CD14-positive monocyte (primary cell): ENCODE measurements around the gene MERTK. TPM values are rescaled to one million over a fixed set of nuclear protein-coding genes. Genes with fewer than 3 reads are reported as not detected.

Source experiments
- DNase-seq, 3 donors: peaks; one replicate each; pipeline ENCODE4 v3.0.0-alpha.2; 2011 to 2022
- H2AFZ ChIP-seq: 2 replicates; pipeline ENCODE4 v1.6.0; 2012; ENCODE audit warnings: mild to moderate bottlenecking, low read depth, low read length, inconsistent platforms; ENCODE audit not compliant: insufficient read depth, poor library complexity, severe bottlenecking
- H3K27ac ChIP-seq, 2 donors: 1 replicate in 1 of 2; 2 replicates in 1 of 2; pipeline ENCODE4 v1.5.1; 2012 to 2013; ENCODE audit warnings: low read length in 2 of 2, control low read depth in 1 of 2, inconsistent platforms in 1 of 2, low read depth in 1 of 2, mild to moderate bottlenecking in 1 of 2
- H3K27me3 ChIP-seq, 2 donors: one replicate each; pipeline versions ENCODE4 v1.6.0 to v1.6.1; 2011 to 2013; ENCODE audit warnings: low read length in 2 of 2; ENCODE audit not compliant: control insufficient read depth in 2 of 2, insufficient read depth in 2 of 2
- H3K36me3 ChIP-seq, 2 donors: replicated peaks in 1 of 2; 1 replicate in 1 of 2; 2 replicates in 1 of 2; pipeline versions ENCODE4 v1.5.1 to v1.6.1; 2012 to 2013; ENCODE audit warnings: low read length in 2 of 2, control low read depth in 1 of 2, inconsistent platforms in 1 of 2, mild to moderate bottlenecking in 1 of 2; ENCODE audit not compliant: insufficient read depth in 2 of 2, control insufficient read depth in 1 of 2
- H3K4me1 ChIP-seq, 2 donors: 1 replicate in 1 of 2; 2 replicates in 1 of 2; pipeline versions ENCODE4 v1.5.1 to v1.6.1; 2012 to 2013; ENCODE audit warnings: low read length in 2 of 2, control low read depth in 1 of 2, inconsistent platforms in 1 of 2, mild to moderate bottlenecking in 1 of 2, moderate library complexity in 1 of 2; ENCODE audit not compliant: insufficient read depth in 2 of 2, control insufficient read depth in 1 of 2
- H3K4me2 ChIP-seq: replicated peaks from 2 replicates; pipeline ENCODE3; 2012; ENCODE audit warnings: low read length, moderate library complexity, mild to moderate bottlenecking; ENCODE audit not compliant: poor library complexity, severe bottlenecking; ENCODE audit errors: extremely low read depth
- H3K4me3 ChIP-seq, 3 experiments: fragments of 200-600 bp in 1 of 3; sonication (generic) in 1 of 3; replicated peaks in 1 of 3; 1 replicate in 2 of 3; 2 replicates in 1 of 3; pipeline ENCODE4 v1.5.1; 2011 to 2013; ENCODE audit warnings: low read length in 3 of 3, mild to moderate bottlenecking in 3 of 3, control low read depth in 2 of 3, low read depth in 2 of 3, inconsistent platforms in 1 of 3, moderate library complexity in 1 of 3
- H3K79me2 ChIP-seq: 2 replicates; pipeline ENCODE4 v1.6.0; 2012; ENCODE audit warnings: mild to moderate bottlenecking, control low read depth, inconsistent platforms, low read length, moderate library complexity; ENCODE audit not compliant: insufficient read depth
- H3K9ac ChIP-seq: 2 replicates; pipeline ENCODE4 v1.6.0; 2017; ENCODE audit warnings: low read length, mild to moderate bottlenecking; ENCODE audit not compliant: insufficient read depth, poor library complexity, severe bottlenecking
- H3K9me3 ChIP-seq, 2 donors: replicated peaks in 1 of 2; 1 replicate in 1 of 2; 2 replicates in 1 of 2; pipeline versions ENCODE4 v1.5.1 to v1.6.1; 2012 to 2013; ENCODE audit warnings: low read length in 2 of 2, control low read depth in 1 of 2; ENCODE audit not compliant: control insufficient read depth in 1 of 2, insufficient read depth in 1 of 2
- H4K20me1 ChIP-seq: 2 replicates; pipeline ENCODE4 v1.6.0; 2012; ENCODE audit warnings: mild to moderate bottlenecking, low read length, control low read depth, moderate library complexity; ENCODE audit not compliant: insufficient read depth
- H3K27ac Mint-ChIP-seq, 7 donors: one replicate each; pipeline ENCODE4 v1.8.0; 2020; ENCODE audit warnings: mild to moderate bottlenecking in 7 of 7, mixed read lengths in 7 of 7, moderate library complexity in 6 of 7, inconsistent platforms in 2 of 7
- H3K27me3 Mint-ChIP-seq, 3 donors: one replicate each; pipeline ENCODE4 v1.8.0; 2021 to 2022; ENCODE audit warnings: low read depth in 3 of 3, mild to moderate bottlenecking in 3 of 3, mixed read lengths in 3 of 3, moderate library complexity in 3 of 3, inconsistent platforms in 1 of 3
- H3K36me3 Mint-ChIP-seq, 2 donors: one replicate each; pipeline ENCODE4 v1.8.0; 2020; ENCODE audit warnings: mixed read lengths in 2 of 2, inconsistent platforms in 1 of 2, mild to moderate bottlenecking in 1 of 2
- H3K4me1 Mint-ChIP-seq: one replicate; pipeline ENCODE4 v1.8.0; 2020; ENCODE audit warnings: mild to moderate bottlenecking, mixed read lengths
- H3K4me3 Mint-ChIP-seq, 2 donors: one replicate each; pipeline ENCODE4 v1.8.0; 2020; ENCODE audit warnings: mild to moderate bottlenecking in 2 of 2, mixed read lengths in 2 of 2, moderate library complexity in 1 of 2
- H3K9me3 Mint-ChIP-seq, 7 donors: one replicate each; pipeline ENCODE4 v1.8.0; 2020 to 2022; ENCODE audit warnings: mixed read lengths in 7 of 7, mild to moderate bottlenecking in 6 of 7, moderate library complexity in 6 of 7, inconsistent platforms in 2 of 7
- CTCF ChIP-seq: fragments of 200-600 bp; IDR thresholded peaks from one replicate; pipeline ENCODE4 v1.8.0; 2022; ENCODE audit warnings: antibody characterized with exemption, mild to moderate bottlenecking
- WGBS: methylation state at CpG from one replicate; pipeline ENCODE4 v1.1.5; 2013; ENCODE audit warnings: missing lambda C conversion rate; ENCODE audit not compliant: insufficient coverage; 5-methylcytosine and 5-hydroxymethylcytosine counted together
- intact Hi-C, 2 donors: fragments of 100-400 bp; cut with micrococcal nuclease; formaldehyde crosslinking; loops; one replicate each; pipeline versions ENCODE4 v1.15.0 to v1.15.1; 2023
- polyA plus RNA-seq, 3 donors: library from polyadenylated mRNA; depleted of rRNA in 1 of 3; unstranded in 2 of 3; stranded (reverse) in 1 of 3; fragments of 300-500 nt in 2 of 3; fragments of >200 nt in 1 of 3; fragmentation: Illumina TruSeq in 2 of 3; gene quantifications; 1 replicate in 2 of 3; 2 replicates in 1 of 3; pipeline ENCODE4 v1.2.3, GENCODE V29; 2012 to 2021

The MERTK gene
- polyA plus RNA-seq, 3 donors, result 4.1 to 17.0 (median 4.2) TPM

GRCh38 chr2:111905990-111906735 lies 7.8 kb downstream of the MERTK start:
- 7% methylated on average over 3 of the region's 4 CpGs for WGBS
- Histone ChIP-seq H4K20me1 (peaks cover 20% of the 10 kb centered on the region), H3K4me2 (no peak overlapping the region), H3K9me3 (no peaks in the 10 kb centered on the region), H2AFZ (peak overlapping the region; percentile 9), H3K27me3 (no peaks in the 10 kb centered on the region), H3K27ac (no peak overlapping the region), H3K79me2 (no peaks in the 10 kb centered on the region), H3K9ac (no peak overlapping the region), H3K4me3 (no peak overlapping the region), H3K4me1 (peaks cover 16 to 18% of the 10 kb centered on the region in 2 donors), H3K36me3 (no peaks in the 10 kb centered on the region)
- Mint-ChIP-seq H3K36me3 (peaks cover 0 to 1% of the 10 kb centered on the region in 2 donors), H3K9me3 (peaks cover 0 to 3% (median 0%) of the 10 kb centered on the region in 7 donors), H3K27me3 (peaks cover 0 to 2% (median 2%) of the 10 kb centered on the region in 3 donors), H3K27ac (peak overlapping the region; percentile 6 to 79 (median 25)), H3K4me3 (no peak overlapping the region), H3K4me1 (peaks cover 27% of the 10 kb centered on the region)
- intact Hi-C loops, result no loop called here
- peak in 2 of 3 donors; percentile 58 to 63 for DNase-seq
- no peak for TF ChIP-seq CTCF

GRCh38 chr2:111908578-111908977 lies 10.2 kb downstream of the MERTK start:
- H2AFZ ChIP-seq, result no peak overlapping the region
- H3K4me1 ChIP-seq, result peaks cover 16 to 23% of the 10 kb centered on the region in 2 donors
- Mint-ChIP-seq H3K36me3 (peaks cover 0 to 1% of the 10 kb centered on the region in 2 donors), H3K27ac (no peak overlapping the region), H3K4me1 (peaks cover 36% of the 10 kb centered on the region), H3K4me3 (no peak overlapping the region), H3K27me3 (no peaks in the 10 kb centered on the region), H3K9me3 (no peaks in the 10 kb centered on the region)
- no peak overlapping the region for H3K27ac ChIP-seq
- no peak overlapping the region for H3K4me2 ChIP-seq
- no CpG with 5 or more reads among the region's 1 CpG for WGBS
- peaks cover 21% of the 10 kb centered on the region for H4K20me1 ChIP-seq
- H3K36me3 ChIP-seq, result no peaks in the 10 kb centered on the region
- DNase-seq, result no peak
- no peak overlapping the region for H3K4me3 ChIP-seq
- H3K9ac ChIP-seq, result no peak overlapping the region
- H3K27me3 ChIP-seq, result no peaks in the 10 kb centered on the region
- no peaks in the 10 kb centered on the region for H3K9me3 ChIP-seq
- H3K79me2 ChIP-seq, result no peaks in the 10 kb centered on the region
- no peak for TF ChIP-seq CTCF
- intact Hi-C loops, result no loop called here
